ENCODE results near the gene GAS2L2. TPM values are rescaled to one million over a fixed set of nuclear protein-coding genes. Genes with fewer than 3 reads are reported as not detected.

GAS2L2 gene
- total RNA-seq (ENCODE audit: low replicate concordance) = 0.22 TPM in 1 of 2 replicates, not detected in the other
- long read RNA-seq = 0 reads

- no peak for DNase-seq (ENCODE audit: extremely low spot score, unreplicated experiment)
- Mint-ChIP-seq H3K27ac (no peak within 1 kb of the TSS), H3K4me1 (ENCODE audit: unreplicated experiment) (peaks cover 4% of the 10 kb centered on the region), H3K27me3 (peaks cover 41% of the 10 kb centered on the region), H3K9me3 (no peaks in the 10 kb centered on the region), H3K4me3 (no peak within 1 kb of the TSS), H3K36me3 (no peaks in the 10 kb centered on the region)
- TF ChIP-seq, protein P1, sequence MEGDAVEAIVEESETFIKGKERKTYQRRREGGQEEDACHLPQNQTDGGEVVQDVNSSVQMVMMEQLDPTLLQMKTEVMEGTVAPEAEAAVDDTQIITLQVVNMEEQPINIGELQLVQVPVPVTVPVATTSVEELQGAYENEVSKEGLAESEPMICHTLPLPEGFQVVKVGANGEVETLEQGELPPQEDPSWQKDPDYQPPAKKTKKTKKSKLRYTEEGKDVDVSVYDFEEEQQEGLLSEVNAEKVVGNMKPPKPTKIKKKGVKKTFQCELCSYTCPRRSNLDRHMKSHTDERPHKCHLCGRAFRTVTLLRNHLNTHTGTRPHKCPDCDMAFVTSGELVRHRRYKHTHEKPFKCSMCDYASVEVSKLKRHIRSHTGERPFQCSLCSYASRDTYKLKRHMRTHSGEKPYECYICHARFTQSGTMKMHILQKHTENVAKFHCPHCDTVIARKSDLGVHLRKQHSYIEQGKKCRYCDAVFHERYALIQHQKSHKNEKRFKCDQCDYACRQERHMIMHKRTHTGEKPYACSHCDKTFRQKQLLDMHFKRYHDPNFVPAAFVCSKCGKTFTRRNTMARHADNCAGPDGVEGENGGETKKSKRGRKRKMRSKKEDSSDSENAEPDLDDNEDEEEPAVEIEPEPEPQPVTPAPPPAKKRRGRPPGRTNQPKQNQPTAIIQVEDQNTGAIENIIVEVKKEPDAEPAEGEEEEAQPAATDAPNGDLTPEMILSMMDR (conservative IDR thresholded peaks at IDR 0.05) = no peak
These were observed at the start of gene GAS2L2 for GRCh38 chr17:35752945-35753764. Gene GAS2L2, minus strand, starts transcription at chr17:35753239. Its CDS starts 389 bp downstream, at chr17:35752850.

- Mint-ChIP-seq H3K4me1 (ENCODE audit: unreplicated experiment) (peaks cover 13% of the 10 kb centered on the region), H3K36me3 (no peaks in the 10 kb centered on the region), H3K27me3 (peaks cover 41% of the 10 kb centered on the region), H3K27ac (no peak overlapping the region), H3K4me3 (no peak overlapping the region), H3K9me3 (no peaks in the 10 kb centered on the region)
- DNase-seq (ENCODE audit: extremely low spot score, unreplicated experiment) = no peak
- TF ChIP-seq, protein P1 (conservative IDR thresholded peaks at IDR 0.05) = no peak
These were observed 48.7 kb upstream of the GAS2L2 start for GRCh38 chr17:35801583-35802224.

- TF ChIP-seq, protein P1 (conservative IDR thresholded peaks at IDR 0.05) = no peak
- H3K4me1 Mint-ChIP-seq (ENCODE audit: unreplicated experiment) = peaks cover 19% of the 10 kb centered on the region
- peaks cover 55% of the 10 kb centered on the region for H3K27me3 Mint-ChIP-seq
- H3K4me3 Mint-ChIP-seq = no peak overlapping the region
- H3K9me3 Mint-ChIP-seq = no peaks in the 10 kb centered on the region
- DNase-seq (ENCODE audit: extremely low spot score, unreplicated experiment) = no peak
- no peak overlapping the region for H3K27ac Mint-ChIP-seq
- H3K36me3 Mint-ChIP-seq = no peaks in the 10 kb centered on the region
These were observed 46.9 kb upstream of the GAS2L2 start for GRCh38 chr17:35799942-35800341.

- no peak overlapping the region for H3K27ac Mint-ChIP-seq
- no peak overlapping the region for H3K4me3 Mint-ChIP-seq
- H3K4me1 Mint-ChIP-seq (ENCODE audit: unreplicated experiment) = peaks cover 14% of the 10 kb centered on the region
- H3K36me3 Mint-ChIP-seq = no peaks in the 10 kb centered on the region
- H3K9me3 Mint-ChIP-seq = no peaks in the 10 kb centered on the region
- peaks cover 75% of the 10 kb centered on the region for H3K27me3 Mint-ChIP-seq
- no peak for DNase-seq (ENCODE audit: extremely low spot score, unreplicated experiment)
- TF ChIP-seq, protein P1 (conservative IDR thresholded peaks at IDR 0.05) = no peak
These were observed 44.9 kb upstream of the GAS2L2 start for GRCh38 chr17:35797918-35798317.

DNA sequence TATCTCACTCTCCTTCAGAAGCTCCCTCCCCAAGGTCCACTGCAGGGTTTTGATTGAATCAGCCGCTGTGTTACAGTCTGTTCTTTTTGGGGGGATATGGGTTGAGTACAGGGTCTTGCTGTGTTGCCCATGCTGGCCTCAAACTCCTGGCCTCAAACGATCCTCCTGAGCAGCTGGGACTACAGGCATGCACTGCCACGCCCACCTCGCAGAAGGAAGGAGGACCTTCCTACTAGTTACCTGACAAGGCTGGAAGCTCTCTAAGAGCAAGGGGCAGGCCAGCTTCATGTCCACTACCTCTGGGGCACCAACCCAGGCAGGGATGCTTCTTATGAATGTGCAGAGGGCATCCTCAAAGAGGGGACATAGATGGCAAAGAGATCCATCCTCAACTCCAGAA, 44.3 kb upstream of the GAS2L2 start:
- peaks cover 81% of the 10 kb centered on the region for H3K27me3 Mint-ChIP-seq
- H3K36me3 Mint-ChIP-seq = no peaks in the 10 kb centered on the region
- TF ChIP-seq, protein P1 (conservative IDR thresholded peaks at IDR 0.05) = no peak
- no peak for DNase-seq (ENCODE audit: extremely low spot score, unreplicated experiment)
- H3K4me1 Mint-ChIP-seq (ENCODE audit: unreplicated experiment) = peaks cover 14% of the 10 kb centered on the region
- no peaks in the 10 kb centered on the region for H3K9me3 Mint-ChIP-seq
- H3K4me3 Mint-ChIP-seq = no peak overlapping the region
- no peak overlapping the region for H3K27ac Mint-ChIP-seq

Measured in type B pancreatic cell (in vitro differentiated cells).